Ishikawa (cell line): ENCODE data around the gene MGP.

Experiments used
- CEBPB ChIP-seq: IDR thresholded peaks from 2 replicates; pipeline ENCODE4 v1.6.1; 2012
- EP300 ChIP-seq: IDR thresholded peaks from 2 replicates; pipeline ENCODE4 v1.6.1; 2012; ENCODE audit warnings: borderline replicate concordance
- FOXM1 ChIP-seq: IDR thresholded peaks from 2 replicates; pipeline ENCODE4 v1.6.1; 2012; ENCODE audit warnings: low read depth, borderline replicate concordance
- MAX ChIP-seq: IDR thresholded peaks from 2 replicates; pipeline ENCODE4 v1.6.1; 2012
- RAD21 ChIP-seq: IDR thresholded peaks from 2 replicates; pipeline ENCODE4 v1.6.1; 2012; ENCODE audit warnings: low read depth
- REST ChIP-seq: IDR thresholded peaks from 2 replicates; pipeline ENCODE4 v1.6.1; 2012; ENCODE audit warnings: low read depth, mild to moderate bottlenecking
- TAF1 ChIP-seq: IDR thresholded peaks from 2 replicates; pipeline ENCODE4 v1.6.1; 2012; ENCODE audit warnings: low read depth, mild to moderate bottlenecking
- TCF12 ChIP-seq: IDR thresholded peaks from 2 replicates; pipeline ENCODE4 v1.6.1; 2012; ENCODE audit warnings: low read depth
- ZBTB7A ChIP-seq: IDR thresholded peaks from 2 replicates; pipeline ENCODE4 v1.6.1; 2012; ENCODE audit warnings: low read depth

DNA sequence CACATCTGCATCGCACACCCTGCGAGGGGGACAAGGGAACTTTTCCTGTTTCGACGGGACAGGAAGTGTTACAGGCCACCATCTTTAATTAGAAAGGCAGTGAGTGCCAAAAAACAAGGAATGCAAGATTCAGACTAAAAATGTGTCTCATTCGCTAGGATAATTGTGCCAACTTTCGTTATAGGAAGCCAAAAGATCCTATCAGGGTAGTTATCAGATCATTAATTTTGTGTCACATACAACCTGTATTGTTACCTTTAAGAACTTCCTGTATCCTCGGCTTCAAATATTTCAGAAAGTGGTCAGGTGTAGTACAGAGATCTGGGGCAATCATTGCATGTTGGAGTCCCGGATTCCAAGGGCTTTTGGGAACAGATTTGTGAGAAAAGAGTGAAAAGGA, 19.2 kb upstream of the MGP start:
- TF ChIP-seq FOXM1: no peak
- no peak for TF ChIP-seq CEBPB
- no peak for TF ChIP-seq RAD21
- no peak for TF ChIP-seq ZBTB7A
- no peak for TF ChIP-seq TAF1
- TF ChIP-seq REST: no peak
- TF ChIP-seq EP300: no peak
- TF ChIP-seq TCF12: no peak
- no peak for TF ChIP-seq MAX
